ENCODE data around the gene RIMS1.

RIMS1 gene

GRCh38 chr6:72410769-72411168 is 524.4 kb downstream of the RIMS1 start:
- no peak for TF ChIP-seq CTCF (IDR thresholded peaks at IDR 0.05; ENCODE audit: low read depth, low read length, missing control alignments)
- DNase-seq (ENCODE audit: low read depth): no peak
- no peak overlapping the region for H3K4me3 ChIP-seq (ENCODE audit: low read depth, low read length)

- no peak overlapping the region for H3K4me3 ChIP-seq (ENCODE audit: low read depth, low read length)
- peak; percentile 53 for DNase-seq (ENCODE audit: low read depth)
- peak; percentile 100 for TF ChIP-seq CTCF (IDR thresholded peaks at IDR 0.05; ENCODE audit: low read depth, low read length, missing control alignments)
These were observed 525.7 kb downstream of the RIMS1 start for GRCh38 chr6:72411872-72412708.

- TF ChIP-seq CTCF (IDR thresholded peaks at IDR 0.05; ENCODE audit: low read depth, low read length, missing control alignments): no peak
- H3K4me3 ChIP-seq (ENCODE audit: low read depth, low read length): no peak overlapping the region
- no peak for DNase-seq (ENCODE audit: low read depth)
These were observed 526.3 kb downstream of the RIMS1 start for GRCh38 chr6:72412709-72413044.

GRCh38 chr6:72413884-72414283 is 527.5 kb downstream of the RIMS1 start:
- TF ChIP-seq CTCF (IDR thresholded peaks at IDR 0.05; ENCODE audit: low read depth, low read length, missing control alignments): no peak
- no peak for DNase-seq (ENCODE audit: low read depth)
- no peak overlapping the region for H3K4me3 ChIP-seq (ENCODE audit: low read depth, low read length)

- no peak overlapping the region for H3K4me3 ChIP-seq (ENCODE audit: low read depth, low read length)
- no peak for TF ChIP-seq CTCF (IDR thresholded peaks at IDR 0.05; ENCODE audit: low read depth, low read length, missing control alignments)
- no peak for DNase-seq (ENCODE audit: low read depth)
These were observed 528.3 kb downstream of the RIMS1 start for GRCh38 chr6:72414657-72415056.

- DNase-seq (ENCODE audit: low read depth): no peak
- no peak for TF ChIP-seq CTCF (IDR thresholded peaks at IDR 0.05; ENCODE audit: low read depth, low read length, missing control alignments)
These were observed 530.6 kb downstream of the RIMS1 start for GRCh38 chr6:72416744-72417465.

More at GRCh38 chr6:72416744-72417465, 530.6 kb downstream of the RIMS1 start:
- no peak overlapping the region for H3K4me3 ChIP-seq (ENCODE audit: low read depth, low read length)
